Ecto neural progenitor cell (in vitro differentiated cells): Measurements from ENCODE around the gene ERCC6L2.

ENCODE experiments used
- DNase-seq: peaks from one replicate; pipeline ENCODE4 v3.0.0-alpha.2; 2018; ENCODE audit warnings: low spot score

ERCC6L2 gene

DNA sequence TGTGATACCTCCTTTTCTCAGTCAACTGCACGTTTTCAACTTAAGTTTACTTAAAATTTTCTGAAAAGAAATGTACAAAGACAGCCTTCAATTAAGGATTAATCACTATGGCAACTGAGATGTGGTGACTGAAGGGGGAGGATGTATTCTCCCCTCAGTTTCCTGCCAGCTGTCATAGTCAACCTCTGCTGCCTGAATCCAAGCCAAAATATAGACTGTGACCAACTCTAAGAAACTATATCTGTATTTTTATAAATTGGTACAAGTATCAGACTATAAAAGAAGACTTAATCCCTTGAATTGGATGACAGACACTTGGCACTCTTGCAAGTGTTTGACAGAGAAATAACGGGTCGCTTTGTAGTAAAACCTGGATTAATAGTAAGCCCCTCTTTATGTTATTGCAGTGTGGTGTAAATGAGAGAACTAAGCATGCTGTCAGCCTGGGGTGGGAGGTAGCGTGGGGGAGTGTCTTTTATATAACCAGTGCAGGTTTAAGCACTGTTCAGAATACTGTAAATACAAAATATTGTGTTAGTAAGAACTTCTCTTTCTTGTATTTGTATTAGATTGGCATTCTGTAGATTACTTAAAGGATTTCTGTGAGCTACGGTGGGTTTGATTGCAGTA is 106.4 kb downstream of the ERCC6L2 start:
- DNase-seq, result no peak

GRCh38 chr9:95985440-95986055 is 110.1 kb downstream of the ERCC6L2 start:
- no peak for DNase-seq

DNA sequence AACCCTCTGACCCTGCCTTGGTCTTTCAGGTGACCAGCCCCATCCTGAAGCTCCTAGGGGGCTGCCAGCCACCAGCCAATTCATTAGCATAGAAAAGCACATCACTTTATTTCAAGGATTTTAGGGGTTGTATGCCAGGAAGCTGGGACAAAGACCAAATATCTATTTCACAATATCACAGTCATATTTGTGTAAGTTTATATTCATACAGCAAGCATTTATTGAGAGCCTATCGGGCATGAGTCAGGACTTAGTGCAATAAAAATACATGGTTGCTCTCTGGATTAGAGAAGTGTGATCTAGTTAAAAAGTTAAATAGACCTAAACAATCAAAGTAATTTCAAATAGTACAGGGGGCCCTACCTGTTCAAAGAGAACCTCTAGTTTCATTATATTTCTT is 113.8 kb downstream of the ERCC6L2 start:
- DNase-seq, result no peak

- DNase-seq, result no peak
Measured at GRCh38 chr9:95991326-95991725, 115.8 kb downstream of the ERCC6L2 start.

DNA sequence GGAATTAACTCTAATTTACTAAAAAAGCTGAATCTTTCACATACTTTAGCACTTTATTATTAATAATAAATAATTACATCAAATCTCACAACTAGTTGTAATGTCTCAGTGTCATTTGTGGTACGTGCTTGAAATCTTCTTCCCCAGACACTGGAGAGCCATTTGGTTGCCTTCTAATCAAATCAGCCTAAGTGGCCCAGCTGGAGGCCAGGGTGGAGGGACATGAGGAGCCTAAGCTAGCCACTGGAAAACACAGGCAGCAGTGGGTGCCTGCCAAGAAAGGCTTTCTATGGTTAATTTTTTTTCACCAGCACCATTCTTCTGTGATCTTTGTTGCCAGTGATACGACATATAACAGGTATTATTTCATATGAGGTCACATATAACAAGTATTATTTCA is 117.0 kb downstream of the ERCC6L2 start:
- no peak for DNase-seq

DNA sequence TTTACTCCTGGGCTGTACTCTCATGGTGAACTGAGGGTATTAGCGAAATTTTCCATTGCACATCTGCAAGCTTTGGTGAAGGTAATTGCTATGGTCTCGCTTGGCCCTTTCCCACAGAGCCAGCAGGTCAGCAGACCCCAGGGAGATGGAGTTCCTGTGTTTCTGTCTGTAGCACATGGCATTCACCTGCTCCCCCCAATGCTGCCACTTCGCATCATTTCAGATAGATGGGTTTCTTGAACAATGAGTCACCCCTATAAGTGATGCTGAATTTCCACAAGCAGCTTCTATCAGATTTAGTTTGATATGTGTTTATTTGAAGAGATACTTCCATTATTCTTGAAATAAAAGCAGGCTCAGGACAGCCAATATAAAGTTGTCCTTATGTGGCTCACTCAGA is 117.8 kb downstream of the ERCC6L2 start:
- DNase-seq, result no peak

- DNase-seq, result no peak
Measured at GRCh38 chr9:95999390-95999789, 123.9 kb downstream of the ERCC6L2 start.

DNA sequence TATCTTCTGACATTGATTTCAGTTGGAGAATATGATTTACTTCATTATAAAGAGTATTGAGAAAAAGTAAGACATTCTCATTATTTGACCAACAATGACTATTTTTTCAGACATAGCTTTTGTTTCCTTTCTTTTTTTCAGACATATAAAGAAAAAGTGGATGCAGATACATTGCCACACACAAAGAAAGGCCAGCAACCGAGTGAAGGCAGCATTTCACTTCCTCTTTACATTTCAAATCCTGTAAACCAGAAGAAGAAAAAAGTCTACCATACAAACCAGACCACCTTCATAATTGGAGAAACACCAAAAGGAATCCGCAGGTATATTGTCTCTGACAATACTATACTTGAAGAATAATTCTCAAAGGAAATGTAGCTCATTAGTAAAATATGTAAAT is 128.9 kb downstream of the ERCC6L2 start:
- no peak for DNase-seq

- DNase-seq, result no peak
Measured at GRCh38 chr9:96006296-96006879, 130.9 kb downstream of the ERCC6L2 start.

DNA sequence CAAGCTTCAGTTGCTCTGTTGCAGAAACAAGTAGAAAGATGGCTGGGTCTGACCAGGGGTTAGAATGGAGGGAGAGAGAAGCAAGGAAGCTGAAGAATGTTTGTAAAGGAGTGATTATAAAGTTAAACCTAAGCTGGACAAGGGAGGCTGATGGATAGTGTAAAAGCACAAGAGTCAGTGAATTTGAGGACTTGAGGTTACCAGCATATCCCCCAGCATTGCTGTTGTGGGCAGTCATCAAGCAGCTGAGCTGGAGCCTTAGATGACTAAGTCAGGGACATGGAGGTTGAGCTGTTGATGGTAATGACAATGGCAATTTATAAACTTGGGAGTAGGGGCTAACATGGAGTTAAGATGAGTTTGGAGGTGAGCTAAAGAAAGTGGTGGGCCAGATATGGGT is 131.5 kb downstream of the ERCC6L2 start:
- DNase-seq, result no peak

- DNase-seq, result no peak
Measured at GRCh38 chr9:96008502-96009222, 133.2 kb downstream of the ERCC6L2 start.

DNA sequence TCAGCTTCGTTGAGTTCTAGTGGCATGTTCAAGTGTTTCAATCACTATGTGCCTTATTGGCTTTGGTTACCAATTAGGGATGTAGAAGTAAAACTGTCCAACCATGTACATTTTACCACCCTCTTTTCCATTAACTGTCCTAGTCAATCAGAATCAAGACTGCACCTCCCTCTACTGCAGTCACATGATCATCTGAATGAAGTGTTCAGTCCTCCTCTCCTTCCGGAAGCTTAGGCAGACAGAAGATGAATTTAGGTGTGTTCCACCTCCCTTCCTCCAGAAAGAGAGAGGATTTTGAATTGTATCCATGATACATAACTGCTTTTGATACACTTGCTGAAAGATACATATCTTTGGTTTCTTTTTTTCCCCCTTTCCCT is 133.7 kb downstream of the ERCC6L2 start:
- DNase-seq, result no peak

GRCh38 chr9:96009690-96010472 is 134.4 kb downstream of the ERCC6L2 start:
- no peak for DNase-seq

DNA sequence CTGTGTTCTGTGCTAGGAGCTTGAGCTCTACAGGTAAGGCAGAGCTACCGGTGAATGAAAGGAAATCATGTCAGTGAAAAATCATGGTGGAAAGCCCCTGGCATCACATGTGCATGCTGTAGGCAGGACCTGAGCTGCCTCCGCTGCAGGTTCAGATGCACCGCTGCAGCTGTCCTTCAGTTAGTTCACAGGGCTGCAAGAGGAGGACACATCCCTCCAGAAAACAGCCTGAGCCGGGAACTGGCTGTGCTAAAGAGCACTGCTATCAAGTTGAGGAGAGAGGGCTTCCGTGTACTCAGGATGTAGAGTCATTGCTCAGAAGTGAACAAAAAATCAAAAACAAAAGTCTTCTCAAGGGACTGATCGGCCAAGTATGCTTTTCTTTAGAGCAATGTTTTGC is 138.6 kb downstream of the ERCC6L2 start:
- no peak for DNase-seq

DNA sequence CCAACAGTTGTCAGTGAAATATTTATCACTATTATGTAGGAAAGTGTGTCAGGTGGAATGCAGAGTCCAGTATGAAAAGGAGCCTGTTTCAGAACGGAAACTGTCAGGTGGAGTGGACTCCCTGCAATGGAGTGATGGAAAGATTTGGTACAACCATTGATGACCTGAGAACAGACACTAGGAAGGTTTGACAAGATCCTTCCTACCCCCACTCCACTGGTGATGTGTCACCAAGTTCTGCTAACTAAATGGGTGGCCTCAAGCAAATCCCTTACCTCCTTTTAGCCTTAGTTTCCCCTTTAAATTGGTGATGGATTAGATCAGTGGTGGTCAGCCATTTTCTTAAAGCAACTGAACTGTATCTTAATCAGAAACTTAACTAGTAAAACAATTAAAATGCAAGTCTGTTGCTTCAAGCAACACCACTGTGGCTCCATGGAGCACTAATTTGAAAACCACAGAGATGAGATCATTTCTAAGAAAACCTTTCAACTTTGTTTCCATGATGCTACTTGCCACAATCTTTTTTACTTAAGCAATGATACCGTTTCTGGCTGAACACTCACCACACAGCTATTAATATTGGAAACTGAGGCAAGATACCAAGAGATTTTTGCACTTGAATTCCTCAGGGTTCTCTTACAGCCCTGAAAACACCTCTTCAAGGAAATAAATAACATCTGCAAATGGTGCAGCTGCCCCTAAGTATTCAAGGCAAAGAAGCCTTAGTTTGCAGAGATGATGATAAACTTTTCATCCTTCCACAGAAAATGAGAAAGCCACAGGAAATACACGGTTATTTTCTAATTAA is 140.6 kb downstream of the ERCC6L2 start:
- DNase-seq, result no peak
